ENCODE measurements around the gene EPN2. TPM values are rescaled to one million over a fixed set of nuclear protein-coding genes. Genes with fewer than 3 reads are reported as not detected.

EPN2 gene
- total and polyA plus RNA-seq, 9 donors: 18.2 to 36.4 (median 26.0) TPM

- peaks cover 13% of the 10 kb centered on the region for H3K4me1 ChIP-seq (ENCODE audit: control insufficient read depth, insufficient read depth, low read length)
- DNase-seq: no peak
- H3K36me3 ChIP-seq (ENCODE audit: control insufficient read depth, insufficient read depth, low read length): no peaks in the 10 kb centered on the region
- no peak overlapping the region for H3K27ac ChIP-seq (ENCODE audit: low read length)
- H3K27me3 ChIP-seq (ENCODE audit: control insufficient read depth, insufficient read depth, low read length): no peaks in the 10 kb centered on the region
- WGBS (ENCODE audit: insufficient coverage): 85% methylated on average over 10 of the region's 12 CpGs
- no peak overlapping the region for H3K4me3 ChIP-seq (ENCODE audit: low read length)
- H3K9me3 ChIP-seq (replicated peaks; ENCODE audit: control insufficient read depth, low read depth, low read length): no peaks in the 10 kb centered on the region
Measured at GRCh38 chr17:19369846-19370492, 132.8 kb downstream of the EPN2 start.

- peaks cover 7% of the 10 kb centered on the region for H3K4me1 ChIP-seq (ENCODE audit: control insufficient read depth, insufficient read depth, low read length)
- no peaks in the 10 kb centered on the region for H3K36me3 ChIP-seq (ENCODE audit: control insufficient read depth, insufficient read depth, low read length)
- no peaks in the 10 kb centered on the region for H3K27me3 ChIP-seq (ENCODE audit: control insufficient read depth, insufficient read depth, low read length)
- no peak for DNase-seq
- H3K4me3 ChIP-seq (ENCODE audit: low read length): no peak overlapping the region
- WGBS (ENCODE audit: insufficient coverage): 80% methylated on average over 2 of the region's 7 CpGs
- H3K9me3 ChIP-seq (replicated peaks; ENCODE audit: control insufficient read depth, low read depth, low read length): no peaks in the 10 kb centered on the region
- H3K27ac ChIP-seq (ENCODE audit: low read length): no peak overlapping the region
Measured at GRCh38 chr17:19370493-19370960, 133.4 kb downstream of the EPN2 start.

- H3K4me3 ChIP-seq (ENCODE audit: low read length): no peak overlapping the region
- no peaks in the 10 kb centered on the region for H3K36me3 ChIP-seq (ENCODE audit: control insufficient read depth, insufficient read depth, low read length)
- H3K9me3 ChIP-seq (replicated peaks; ENCODE audit: control insufficient read depth, low read depth, low read length): no peaks in the 10 kb centered on the region
- DNase-seq: no peak
- H3K27me3 ChIP-seq (ENCODE audit: control insufficient read depth, insufficient read depth, low read length): no peaks in the 10 kb centered on the region
- 67% methylated on average over 1 of the region's 7 CpGs for WGBS (ENCODE audit: insufficient coverage)
- H3K4me1 ChIP-seq (ENCODE audit: control insufficient read depth, insufficient read depth, low read length): peaks cover 9% of the 10 kb centered on the region
- H3K27ac ChIP-seq (ENCODE audit: low read length): no peak overlapping the region
Measured at GRCh38 chr17:19371259-19372010, 134.3 kb downstream of the EPN2 start.

- no peaks in the 10 kb centered on the region for H3K36me3 ChIP-seq (ENCODE audit: control insufficient read depth, insufficient read depth, low read length)
- no peak overlapping the region for H3K27ac ChIP-seq (ENCODE audit: low read length)
- DNase-seq: no peak
- no peaks in the 10 kb centered on the region for H3K27me3 ChIP-seq (ENCODE audit: control insufficient read depth, insufficient read depth, low read length)
- WGBS (ENCODE audit: insufficient coverage): 84% methylated on average over 9 of the region's 9 CpGs
- H3K9me3 ChIP-seq (replicated peaks; ENCODE audit: control insufficient read depth, low read depth, low read length): no peaks in the 10 kb centered on the region
- no peak overlapping the region for H3K4me3 ChIP-seq (ENCODE audit: low read length)
- peaks cover 12% of the 10 kb centered on the region for H3K4me1 ChIP-seq (ENCODE audit: control insufficient read depth, insufficient read depth, low read length)
Measured at GRCh38 chr17:19372011-19372370, 134.8 kb downstream of the EPN2 start.

- H3K27ac ChIP-seq (ENCODE audit: low read length): no peak overlapping the region
- H3K36me3 ChIP-seq (ENCODE audit: control insufficient read depth, insufficient read depth, low read length): no peaks in the 10 kb centered on the region
- H3K27me3 ChIP-seq (ENCODE audit: control insufficient read depth, insufficient read depth, low read length): no peaks in the 10 kb centered on the region
- no peaks in the 10 kb centered on the region for H3K9me3 ChIP-seq (replicated peaks; ENCODE audit: control insufficient read depth, low read depth, low read length)
- 62% methylated on average over 8 of the region's 12 CpGs for WGBS (ENCODE audit: insufficient coverage)
- DNase-seq: no peak
- peaks cover 13% of the 10 kb centered on the region for H3K4me1 ChIP-seq (ENCODE audit: control insufficient read depth, insufficient read depth, low read length)
- no peak overlapping the region for H3K4me3 ChIP-seq (ENCODE audit: low read length)
Measured at GRCh38 chr17:19372439-19372838, 135.3 kb downstream of the EPN2 start.

- DNase-seq: peak; percentile 6
- H3K27me3 ChIP-seq (ENCODE audit: control insufficient read depth, insufficient read depth, low read length): no peaks in the 10 kb centered on the region
- 87% methylated on average over 4 of the region's 8 CpGs for WGBS (ENCODE audit: insufficient coverage)
- H3K4me3 ChIP-seq (ENCODE audit: low read length): no peak overlapping the region
- H3K4me1 ChIP-seq (ENCODE audit: control insufficient read depth, insufficient read depth, low read length): peaks cover 13% of the 10 kb centered on the region
- H3K9me3 ChIP-seq (replicated peaks; ENCODE audit: control insufficient read depth, low read depth, low read length): no peaks in the 10 kb centered on the region
- H3K27ac ChIP-seq (ENCODE audit: low read length): no peak overlapping the region
- H3K36me3 ChIP-seq (ENCODE audit: control insufficient read depth, insufficient read depth, low read length): no peaks in the 10 kb centered on the region
Measured at GRCh38 chr17:19372866-19373504, 135.8 kb downstream of the EPN2 start.

- Histone ChIP-seq H3K9me3 (replicated peaks; ENCODE audit: control insufficient read depth, low read depth, low read length) (no peaks in the 10 kb centered on the region), H3K4me3 (ENCODE audit: low read length) (no peak overlapping the region), H3K27ac (ENCODE audit: low read length) (no peak overlapping the region), H3K27me3 (ENCODE audit: control insufficient read depth, insufficient read depth, low read length) (no peaks in the 10 kb centered on the region), H3K36me3 (ENCODE audit: control insufficient read depth, insufficient read depth, low read length) (peaks cover under 1% of the 10 kb centered on the region), H3K4me1 (ENCODE audit: control insufficient read depth, insufficient read depth, low read length) (peaks cover 17% of the 10 kb centered on the region)
- 95% methylated on average over 2 of the region's 5 CpGs for WGBS (ENCODE audit: insufficient coverage)
- DNase-seq: no peak
Measured at GRCh38 chr17:19374136-19374535, 137.0 kb downstream of the EPN2 start.

GRCh38 chr17:19375732-19376131, 138.6 kb downstream of the EPN2 start:
- peaks cover 16% of the 10 kb centered on the region for H3K36me3 ChIP-seq (ENCODE audit: control insufficient read depth, insufficient read depth, low read length)
- no peak overlapping the region for H3K27ac ChIP-seq (ENCODE audit: low read length)
- H3K9me3 ChIP-seq (replicated peaks; ENCODE audit: control insufficient read depth, low read depth, low read length): no peaks in the 10 kb centered on the region
- no peaks in the 10 kb centered on the region for H3K27me3 ChIP-seq (ENCODE audit: control insufficient read depth, insufficient read depth, low read length)
- whole genome bisulfite sequencing (ENCODE audit: insufficient coverage): no CpG with 5 or more reads among the region's 1 CpG
- no peak overlapping the region for H3K4me3 ChIP-seq (ENCODE audit: low read length)
- H3K4me1 ChIP-seq (ENCODE audit: control insufficient read depth, insufficient read depth, low read length): peaks cover 19% of the 10 kb centered on the region
- no peak for DNase-seq

- WGBS (ENCODE audit: insufficient coverage): no CpG with 5 or more reads among the region's 2 CpGs
- no peak for DNase-seq
- H3K36me3 ChIP-seq (ENCODE audit: control insufficient read depth, insufficient read depth, low read length): peaks cover 27% of the 10 kb centered on the region
- H3K27ac ChIP-seq (ENCODE audit: low read length): peak overlapping the region; percentile 100
- peak overlapping the region; percentile 74 for H3K4me3 ChIP-seq (ENCODE audit: low read length)
- no peaks in the 10 kb centered on the region for H3K27me3 ChIP-seq (ENCODE audit: control insufficient read depth, insufficient read depth, low read length)
- peaks cover 19% of the 10 kb centered on the region for H3K4me1 ChIP-seq (ENCODE audit: control insufficient read depth, insufficient read depth, low read length)
- H3K9me3 ChIP-seq (replicated peaks; ENCODE audit: control insufficient read depth, low read depth, low read length): no peaks in the 10 kb centered on the region
Measured at GRCh38 chr17:19376811-19377210, 139.6 kb downstream of the EPN2 start.

Measured in muscle of leg (tissue), 11 donors.